HCT116 (cell line): ENCODE data around the gene NDUFS1. TPM values are rescaled to one million over a fixed set of nuclear protein-coding genes. Genes with fewer than 3 reads are reported as not detected.

Source experiments
- ATAC-seq: fragments of 200-7000 bp; cut with Tn5 transposase; 2 replicates; pipeline ENCODE4 v1.9.1; 2020; ENCODE audit warnings: mild to moderate bottlenecking, moderate library complexity
- BruUV-seq: library from RNA; stranded (reverse); fragments of 400-500 nt; replicated peaks from 2 replicates; lab custom pipeline; 2021; lab: Mats Ljungman, UMichigan
- CTCF ChIA-PET: fragments of 300-600 bp; sonication (Branson Sonifier 250); formaldehyde crosslinking; loops from one replicate; lab custom pipeline; 2021; ENCODE audit warnings: antibody characterized with exemption; lab: Charles Lee
- POLR2A ChIA-PET: fragments of 300-600, 350-600 bp; sonication (Branson Sonifier 250); formaldehyde crosslinking; loops from one replicate; lab custom pipeline; 2021; ENCODE audit warnings: antibody characterized with exemption; lab: Charles Lee
- RAD21 ChIA-PET, 2 experiments: fragments of 300-600 bp; sonication (Branson Sonifier 250); formaldehyde crosslinking; loops; one replicate each; lab custom pipeline; 2023; ENCODE audit warnings: low total read pairs in 2 of 2; ENCODE audit not compliant: uncharacterized antibody in 2 of 2, unreplicated experiment in 2 of 2, low non-redundant PET in 1 of 2; lab: Charles Lee
- DNase-seq: peaks from one replicate; pipeline ENCODE4 v3.0.0-alpha.2; 2010; ENCODE audit warnings: low read depth, low spot score
- H2AFZ ChIP-seq: fragments of 200-600 bp; shearing (Covaris generic), sonication (generic); 2 replicates; pipeline ENCODE4 v1.6.1; 2017; ENCODE audit warnings: low read depth, mixed run types, mixed read lengths, antibody characterized with exemption, low read length; ENCODE audit not compliant: poor library complexity, severe bottlenecking
- H3K27ac ChIP-seq: 2 replicates; pipeline ENCODE4 v1.5.1; 2012; ENCODE audit warnings: low read depth, low read length
- H3K27me3 ChIP-seq: fragments of 200-600 bp; sonication (generic); 2 replicates; pipeline ENCODE4 v1.6.1; 2016; ENCODE audit warnings: mixed run types, low read length, mixed read lengths; ENCODE audit not compliant: insufficient read depth
- H3K36me3 ChIP-seq, 2 experiments: fragments of 200-500 bp in 1 of 2; fragments of 200-600 bp in 1 of 2; sonication (Bioruptor generic) in 1 of 2; sonication (generic) in 1 of 2; 2 replicates each; pipeline versions ENCODE4 v1.5.1 to v1.6.1; 2014 to 2016; ENCODE audit warnings: low read length in 2 of 2, inconsistent platforms in 1 of 2, mixed read lengths in 1 of 2, mixed run types in 1 of 2; ENCODE audit not compliant: insufficient read depth in 2 of 2, control insufficient read depth in 1 of 2
- H3K4me1 ChIP-seq, 2 experiments: fragments of 200-600 bp in 1 of 2; sonication (generic) in 1 of 2; 2 replicates each; pipeline versions ENCODE4 v1.5.1 to v1.6.1; 2012 to 2017; ENCODE audit warnings: low read length in 2 of 2, inconsistent platforms in 1 of 2, mild to moderate bottlenecking in 1 of 2, mixed read lengths in 1 of 2, mixed run types in 1 of 2, moderate library complexity in 1 of 2; ENCODE audit not compliant: insufficient read depth in 2 of 2, control insufficient read depth in 1 of 2
- H3K4me2 ChIP-seq: fragments of 200-600 bp; sonication (generic); 2 replicates; pipeline ENCODE4 v1.6.1; 2017; ENCODE audit warnings: mixed run types, low read length, mixed read lengths
- H3K4me3 ChIP-seq, 2 experiments: fragments of 200-600 bp in 1 of 2; sonication (generic) in 1 of 2; replicated peaks in 1 of 2; 2 replicates each; pipeline ENCODE4 v1.5.1; 2011 to 2016; ENCODE audit warnings: low read length in 2 of 2, control low read depth in 1 of 2, low read depth in 1 of 2, mild to moderate bottlenecking in 1 of 2, mixed read lengths in 1 of 2, mixed run types in 1 of 2
- H3K79me2 ChIP-seq: fragments of 200-600 bp; sonication (generic); 2 replicates; pipeline ENCODE4 v1.6.1; 2017; ENCODE audit warnings: mild to moderate bottlenecking, mixed run types, low read length, moderate library complexity, mixed read lengths; ENCODE audit not compliant: insufficient read depth
- H3K9ac ChIP-seq: fragments of 200-600 bp; sonication (generic); 2 replicates; pipeline ENCODE4 v1.6.1; 2016; ENCODE audit warnings: low read length, mixed read lengths
- H3K9me2 ChIP-seq: fragments of 200-600 bp; sonication (generic), shearing (Covaris generic); 2 replicates; pipeline ENCODE4 v1.6.1; 2017; ENCODE audit warnings: mixed run types, mild to moderate bottlenecking, moderate library complexity; ENCODE audit not compliant: insufficient read depth
- H3K9me3 ChIP-seq, 2 experiments: fragments of 200-500 bp in 1 of 2; fragments of 200-600 bp in 1 of 2; sonication (Bioruptor generic) in 1 of 2; sonication (generic) in 1 of 2; 2 replicates each; pipeline ENCODE4 v1.6.1; 2014 to 2017; ENCODE audit warnings: low read length in 2 of 2, mixed read lengths in 2 of 2, inconsistent platforms in 1 of 2, low read depth in 1 of 2, mild to moderate bottlenecking in 1 of 2, mixed run types in 1 of 2, moderate library complexity in 1 of 2; ENCODE audit not compliant: control insufficient read depth in 1 of 2, insufficient read depth in 1 of 2
- H4K20me1 ChIP-seq: fragments of 200-600 bp; sonication (generic), shearing (Covaris generic); 2 replicates; pipeline ENCODE4 v1.6.1; 2017; ENCODE audit warnings: mixed run types, mild to moderate bottlenecking, moderate library complexity; ENCODE audit not compliant: insufficient read depth
- ATF3 ChIP-seq: IDR thresholded peaks from 2 replicates; pipeline ENCODE4 v1.6.1; 2012
- CTCF ChIP-seq, 3 experiments: fragments of 200-600 bp in 1 of 3; sonication (generic) in 1 of 3; IDR thresholded peaks in 2 of 3; conservative IDR thresholded peaks in 1 of 3; 2 replicates each; pipeline ENCODE4 v1.5.1; 2012 to 2017; ENCODE audit warnings: low read depth in 2 of 3, low read length in 2 of 3, antibody characterized with exemption in 1 of 3, borderline replicate concordance in 1 of 3, control low read depth in 1 of 3, mild to moderate bottlenecking in 1 of 3, mixed read lengths in 1 of 3, mixed run types in 1 of 3, moderate library complexity in 1 of 3; ENCODE audit not compliant: insufficient read depth in 1 of 3
- EGR1 ChIP-seq: IDR thresholded peaks from 2 replicates; pipeline ENCODE4 v1.6.1; 2012; ENCODE audit warnings: low read depth
- EZH2 ChIP-seq: fragments of 200-600 bp; sonication (generic); IDR thresholded peaks from 2 replicates; pipeline ENCODE4 v1.6.1; 2017; ENCODE audit warnings: antibody characterized with exemption, mixed run types
- EZH2phosphoT487 ChIP-seq: fragments of 200-600 bp; IDR thresholded peaks from 2 replicates; pipeline ENCODE4 v1.6.1; 2018; ENCODE audit warnings: antibody characterized with exemption, borderline replicate concordance
- FOSL1 ChIP-seq: IDR thresholded peaks from 2 replicates; pipeline ENCODE4 v1.6.1; 2012; ENCODE audit warnings: low read depth
- MAX ChIP-seq: IDR thresholded peaks from 2 replicates; pipeline ENCODE4 v1.6.1; 2012
- POLR2A ChIP-seq: IDR thresholded peaks from 2 replicates; pipeline ENCODE4 v1.7.0; 2011; ENCODE audit warnings: borderline replicate concordance; ENCODE audit not compliant: insufficient read depth, insufficient read length; ENCODE audit errors: extremely low read depth
- POLR2AphosphoS5 ChIP-seq: IDR thresholded peaks from 2 replicates; pipeline ENCODE4 v1.6.1; 2011; ENCODE audit warnings: mild to moderate bottlenecking, low read depth, low read length, moderate library complexity
- REST ChIP-seq: IDR thresholded peaks from 2 replicates; pipeline ENCODE4 v1.6.1; 2012; ENCODE audit warnings: low read depth
- SP1 ChIP-seq: IDR thresholded peaks from 2 replicates; pipeline ENCODE4 v1.6.1; 2012; ENCODE audit warnings: low read depth
- YY1 ChIP-seq: IDR thresholded peaks from 2 replicates; pipeline ENCODE4 v1.6.1; 2011; ENCODE audit warnings: low read length, low read depth, moderate library complexity, mild to moderate bottlenecking; ENCODE audit not compliant: insufficient replicate concordance; ENCODE audit errors: extremely low read depth
- ZBTB33 ChIP-seq: IDR thresholded peaks from 2 replicates; pipeline ENCODE4 v1.6.1; 2011; ENCODE audit warnings: mild to moderate bottlenecking, low read length, moderate library complexity; ENCODE audit not compliant: insufficient replicate concordance; ENCODE audit errors: extremely low read depth
- ZFX ChIP-seq: fragments of 450-650 bp; IDR thresholded peaks from 2 replicates; pipeline ENCODE4 v1.6.1; 2017
- ZNF274 ChIP-seq: fragments of 200-500 bp; sonication (Bioruptor generic); IDR thresholded peaks from 2 replicates; pipeline ENCODE4 v1.6.1; 2014; ENCODE audit warnings: mild to moderate bottlenecking, low read depth, low read length, inconsistent platforms
- intact Hi-C: fragments of 100-400 bp; cut with micrococcal nuclease; formaldehyde crosslinking; loops from 2 replicates; pipeline ENCODE4 v1.10.0; 2022
- total RNA-seq: library from RNA; stranded (reverse); gene quantifications from one replicate; pipeline ENCODE4 v1.2.1, GENCODE V29; 2021; ENCODE audit not compliant: unreplicated experiment

Gene NDUFS1
- total RNA-seq, 1 experiment from 2014 or later, result 86.6 TPM

GRCh38 chr2:206203331-206203730, 44.1 kb upstream of the NDUFS1 start:
- DNase-seq (no peak), ATAC-seq (no peak)
- ChIA-PET POLR2A (interaction anchor here (1.4 kb wide), 1 partner anchor 10 kb away, joined by 3 read pairs; a partner anchor contains a TSS), CTCF (no interaction called here), RAD21 (no interaction called here)
- no peak overlapping the region for H3K4me2 ChIP-seq
- H4K20me1 ChIP-seq, result no peaks in the 10 kb centered on the region
- H3K9me3 ChIP-seq, result no peaks in the 10 kb centered on the region
- H3K4me1 ChIP-seq, result no peaks in the 10 kb centered on the region
- intact Hi-C loops, result no loop called here
- no peak overlapping the region for H2AFZ ChIP-seq
- TF ChIP-seq ZNF274, result no peak
- no peak for TF ChIP-seq CTCF (IDR thresholded peaks at IDR 0.05 in 2 of 3, conservative IDR thresholded peaks at IDR 0.05 in 1 of 3; ENCODE audit: borderline replicate concordance in 1 of 3, insufficient read depth in 1 of 3, low read depth in 2 of 3, low read length in 2 of 3)
- TF ChIP-seq SP1, result no peak
- no peak for TF ChIP-seq FOSL1
- TF ChIP-seq REST, result no peak
- no peak for TF ChIP-seq ATF3
- TF ChIP-seq EZH2phosphoT487, result no peak
- TF ChIP-seq EZH2, result no peak
- TF ChIP-seq YY1, result no peak
- no peak for TF ChIP-seq MAX
- no peak for TF ChIP-seq EGR1
- TF ChIP-seq POLR2A, result no peak
- no peak for TF ChIP-seq POLR2AphosphoS5
- TF ChIP-seq ZFX, result no peak
- no peak for TF ChIP-seq ZBTB33
- BruUV-seq, result no TSS peak
- H3K9me2 ChIP-seq, result no peaks in the 10 kb centered on the region
- no peaks in the 10 kb centered on the region for H3K79me2 ChIP-seq
- H3K4me3 ChIP-seq, result no peak overlapping the region
- H3K27me3 ChIP-seq, result no peaks in the 10 kb centered on the region
- no peak overlapping the region for H3K27ac ChIP-seq
- no peak overlapping the region for H3K9ac ChIP-seq
- H3K36me3 ChIP-seq, result no peaks in the 10 kb centered on the region
